Endothelial cell of umbilical vein (primary cell): ENCODE data around the gene C6orf89. TPM values are rescaled to one million over a fixed set of nuclear protein-coding genes. Genes with fewer than 3 reads are reported as not detected.

ENCODE experiments used
- BruUV-seq: library from RNA; stranded (reverse); fragments of 400-500 nt; replicated peaks from 2 replicates; lab custom pipeline; 2021; lab: Mats Ljungman, UMichigan
- CTCF ChIA-PET: fragments of 300-600, 350-600 bp; sonication (Branson Sonifier 250); formaldehyde crosslinking; loops from one replicate; lab custom pipeline; 2021; ENCODE audit warnings: antibody characterized with exemption, inconsistent platforms; lab: Charles Lee
- POLR2A ChIA-PET: fragments of 300-600, 350-600 bp; sonication (Branson Sonifier 250); formaldehyde crosslinking; loops from one replicate; lab custom pipeline; 2021; ENCODE audit warnings: antibody characterized with exemption, inconsistent platforms; lab: Charles Lee
- DNase-seq: peaks from one replicate; pipeline ENCODE4 v3.0.0-alpha.2; 2011; ENCODE audit warnings: low read depth, low spot score
- FAIRE-seq: peaks from 2 replicates; lab custom pipeline; 2011; peaks lifted over from hg19 to GRCh38; lab: Jason Lieb, UNC
- H2AFZ ChIP-seq: 2 replicates; pipeline ENCODE4 v1.6.0; 2012; ENCODE audit warnings: low read depth, low read length, control low read depth, inconsistent platforms
- H3K27ac ChIP-seq: 2 replicates; pipeline ENCODE4 v1.5.1; 2011; ENCODE audit warnings: low read depth, mild to moderate bottlenecking, control low read depth, low read length, moderate library complexity; ENCODE audit not compliant: insufficient read depth
- H3K27me3 ChIP-seq, 2 experiments: 2 replicates each; pipeline versions ENCODE4 v1.6.0 to v1.6.1; 2011; ENCODE audit warnings: low read length in 2 of 2, mixed read lengths in 1 of 2; ENCODE audit not compliant: control insufficient read depth in 2 of 2, insufficient read depth in 2 of 2
- H3K36me3 ChIP-seq, 2 experiments: 2 replicates in 1 of 2; 3 replicates in 1 of 2; pipeline ENCODE4 v1.5.1; 2011; ENCODE audit warnings: low read length in 2 of 2, mild to moderate bottlenecking in 1 of 2, moderate library complexity in 1 of 2; ENCODE audit not compliant: control insufficient read depth in 2 of 2, insufficient read depth in 2 of 2; ENCODE audit errors: extremely low read depth in 1 of 2
- H3K4me1 ChIP-seq: 3 replicates; pipeline ENCODE4 v1.5.1; 2011; ENCODE audit warnings: mild to moderate bottlenecking, low read length; ENCODE audit not compliant: control insufficient read depth, insufficient read depth; ENCODE audit errors: extremely low read depth
- H3K4me2 ChIP-seq: 2 replicates; pipeline ENCODE4 v1.6.1; 2011; ENCODE audit warnings: low read length, control low read depth, mixed read lengths; ENCODE audit not compliant: insufficient read depth
- H3K4me3 ChIP-seq, 3 experiments: fragments of 200-600 bp in 1 of 3; sonication (generic), shearing (Covaris generic) in 1 of 3; replicated peaks in 1 of 3; 2 replicates each; pipeline ENCODE4 v1.5.1; 2011 to 2016; ENCODE audit warnings: control low read depth in 3 of 3, low read length in 3 of 3, mild to moderate bottlenecking in 2 of 3, inconsistent platforms in 1 of 3, low read depth in 1 of 3, moderate library complexity in 1 of 3; ENCODE audit not compliant: insufficient read depth in 1 of 3
- H3K79me2 ChIP-seq: 2 replicates; pipeline ENCODE4 v1.6.0; 2012; ENCODE audit warnings: low read length, inconsistent platforms; ENCODE audit not compliant: control insufficient read depth, insufficient read depth
- H3K9ac ChIP-seq: replicated peaks from 2 replicates; pipeline ENCODE3; 2011; ENCODE audit warnings: low read length, control low read depth; ENCODE audit not compliant: insufficient read depth; ENCODE audit errors: extremely low read depth
- H3K9me1 ChIP-seq: replicated peaks from 3 replicates; pipeline ENCODE4 v1.6.0; 2011; ENCODE audit warnings: mild to moderate bottlenecking, low read length; ENCODE audit not compliant: control insufficient read depth, insufficient read depth; ENCODE audit errors: extremely low read depth
- H3K9me3 ChIP-seq: replicated peaks from 2 replicates; pipeline ENCODE4 v1.5.1; 2012; ENCODE audit warnings: low read length, inconsistent platforms; ENCODE audit not compliant: control insufficient read depth, insufficient read depth
- H4K20me1 ChIP-seq: replicated peaks from 2 replicates; pipeline ENCODE3; 2011; ENCODE audit warnings: mild to moderate bottlenecking, low read length; ENCODE audit not compliant: control insufficient read depth, insufficient read depth; ENCODE audit errors: extremely low read depth
- CTCF ChIP-seq, 2 donors: IDR thresholded peaks; 1 replicate in 1 of 2; 2 replicates in 1 of 2; pipeline ENCODE4 v1.5.1; 2011; ENCODE audit warnings: low read length in 2 of 2, mild to moderate bottlenecking in 2 of 2, moderate library complexity in 2 of 2, control low read depth in 1 of 2, inconsistent platforms in 1 of 2, low read depth in 1 of 2; ENCODE audit not compliant: insufficient read depth in 1 of 2; ENCODE audit errors: extremely low read depth in 1 of 2
- EZH2 ChIP-seq: IDR thresholded peaks from 2 replicates; pipeline ENCODE4 v1.6.1; 2012; ENCODE audit warnings: borderline replicate concordance, low read depth, mild to moderate bottlenecking, moderate library complexity, low read length, inconsistent platforms; ENCODE audit not compliant: severe bottlenecking
- FOS ChIP-seq: IDR thresholded peaks from 2 replicates; pipeline ENCODE4 v1.6.1; 2011; ENCODE audit warnings: mild to moderate bottlenecking, low read length, moderate library complexity, borderline replicate concordance; ENCODE audit not compliant: insufficient read depth
- GATA2 ChIP-seq: IDR thresholded peaks from 2 replicates; pipeline ENCODE4 v1.7.0; 2011; ENCODE audit warnings: low read depth, mild to moderate bottlenecking, moderate library complexity, mixed read lengths, low read length; ENCODE audit not compliant: insufficient read length, insufficient read depth
- JUN ChIP-seq: IDR thresholded peaks from 2 replicates; pipeline ENCODE4 v1.6.1; 2011; ENCODE audit warnings: borderline replicate concordance, low read depth; ENCODE audit not compliant: insufficient read length, insufficient read depth
- MYC ChIP-seq: IDR thresholded peaks from one replicate; pipeline ENCODE4 v1.6.1; 2011; ENCODE audit warnings: mild to moderate bottlenecking, low read depth, low read length
- POLR2A ChIP-seq: IDR thresholded peaks from 2 replicates; pipeline ENCODE4 v1.6.1; 2012; ENCODE audit warnings: low read depth, mild to moderate bottlenecking, control low read depth, low read length
- POLR2AphosphoS5 ChIP-seq: IDR thresholded peaks from 2 replicates; pipeline ENCODE4 v1.6.1; 2012; ENCODE audit warnings: low read depth, mild to moderate bottlenecking, control low read depth, low read length, moderate library complexity; ENCODE audit not compliant: insufficient read depth
- dilution Hi-C: fragments of 300-500 bp; cut with MboI; formaldehyde crosslinking; loops from one replicate; pipeline ENCODE4 v1.15.0; 2019; ENCODE audit warnings: low sequenced_read_pairs; ENCODE audit not compliant: extremely low pct_ligation_motif_present
- intact Hi-C: fragments of 100-400 bp; cut with micrococcal nuclease; formaldehyde crosslinking; loops from one replicate; pipeline ENCODE4 v1.10.0; 2022
- polyA plus RNA-seq, 4 experiments: library from polyadenylated mRNA; depleted of rRNA in 3 of 4; stranded (reverse) in 3 of 4; unstranded in 1 of 4; fragments of >200 nt; gene quantifications; 2 replicates each; pipeline versions ENCODE4 v1.2.1 to v1.2.3, GENCODE V29; 2011 to 2012; ENCODE audit warnings: missing spikeins in 1 of 4
- total RNA-seq: library from RNA; stranded (reverse); gene quantifications from 2 replicates; pipeline ENCODE4 v1.2.3, GENCODE V29; 2021
- TF ChIP-seq, protein P1 (sequence below): IDR thresholded peaks from 2 replicates; pipeline ENCODE4 v1.6.1; 2011; ENCODE audit not compliant: insufficient read depth, insufficient read length

C6orf89 gene
- total and polyA plus RNA-seq, 2 donors (not counting 3 experiments of a cell fraction or from before 2014, with no cell fraction given), result 18.2 to 34.0 TPM

- TF ChIP-seq GATA2, result no peak
- no peak for TF ChIP-seq EZH2
- TF ChIP-seq JUN, result no peak
- no peak for TF ChIP-seq POLR2A
- no peak for TF ChIP-seq POLR2AphosphoS5
- no peak for TF ChIP-seq FOS
- TF ChIP-seq, protein P1, sequence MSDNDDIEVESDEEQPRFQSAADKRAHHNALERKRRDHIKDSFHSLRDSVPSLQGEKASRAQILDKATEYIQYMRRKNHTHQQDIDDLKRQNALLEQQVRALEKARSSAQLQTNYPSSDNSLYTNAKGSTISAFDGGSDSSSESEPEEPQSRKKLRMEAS, result no peak
- TF ChIP-seq MYC, result no peak
- no peak for TF ChIP-seq CTCF (IDR thresholded peaks at IDR 0.05; ENCODE audit: extremely low read depth in 1 of 2, insufficient read depth in 1 of 2, low read depth in 1 of 2, low read length in 2 of 2)
- H3K27me3 ChIP-seq, result no peaks in the 10 kb centered on the region
- intact Hi-C loops, result no loop called here
- DNase-seq (no peak), FAIRE-seq (no peak)
- dilution Hi-C loops, result no loop called here
- no peak overlapping the region for H3K4me3 ChIP-seq
- peaks cover 0 to 4% of the 10 kb centered on the region in 2 experiments for H3K36me3 ChIP-seq
- no peaks in the 10 kb centered on the region for H3K9me1 ChIP-seq
- H4K20me1 ChIP-seq, result no peaks in the 10 kb centered on the region
- no peaks in the 10 kb centered on the region for H3K9me3 ChIP-seq
- H2AFZ ChIP-seq, result no peak overlapping the region
- no peaks in the 10 kb centered on the region for H3K79me2 ChIP-seq
- ChIA-PET CTCF (interaction anchor here (1.0 kb wide), 1 partner anchor 180 kb away, joined by 3 read pairs; no protein-coding TSS in a partner anchor), POLR2A (no interaction called here)
- H3K9ac ChIP-seq, result no peak overlapping the region
- H3K4me2 ChIP-seq, result no peak overlapping the region
- no TSS peak for BruUV-seq
- no peak overlapping the region for H3K27ac ChIP-seq
- peaks cover 24% of the 10 kb centered on the region for H3K4me1 ChIP-seq
These were observed 48.1 kb upstream of the C6orf89 start for GRCh38 chr6:36837686-36838085.
